ENCODE measurements around the gene ANGPTL8. TPM values are rescaled to one million over a fixed set of nuclear protein-coding genes. Genes with fewer than 3 reads are reported as not detected.

Gene ANGPTL8
- total RNA-seq, 1 donor: not detected

DNA sequence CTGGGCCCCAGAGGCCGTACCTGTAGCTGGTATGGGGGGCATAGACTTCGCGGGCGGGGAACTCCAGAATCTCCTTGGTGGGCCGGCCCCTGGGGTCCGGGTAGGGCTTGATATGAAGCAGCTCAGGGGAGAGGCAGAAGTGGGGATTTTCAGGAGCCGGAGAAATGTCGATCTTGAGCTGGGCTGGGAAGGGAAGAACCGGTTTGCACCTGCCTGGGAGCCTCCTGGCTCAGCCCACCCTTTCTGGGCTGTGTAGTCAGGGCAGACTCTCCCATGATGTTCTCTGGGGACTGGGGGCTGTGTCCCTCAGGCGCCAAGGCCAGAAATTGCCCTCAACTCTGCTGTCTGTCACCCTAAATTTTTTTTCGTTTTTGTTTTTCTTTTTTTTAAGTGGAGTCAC lies 2.6 kb downstream of the ANGPTL8 start:
- no peak overlapping the region for H3K4me3 ChIP-seq (ENCODE audit: low read depth, low read length)
- TF ChIP-seq CTCF (IDR thresholded peaks at IDR 0.05; ENCODE audit: insufficient read depth, low read length): no peak
- DNase-seq (ENCODE audit: low read depth): no peak

DNA sequence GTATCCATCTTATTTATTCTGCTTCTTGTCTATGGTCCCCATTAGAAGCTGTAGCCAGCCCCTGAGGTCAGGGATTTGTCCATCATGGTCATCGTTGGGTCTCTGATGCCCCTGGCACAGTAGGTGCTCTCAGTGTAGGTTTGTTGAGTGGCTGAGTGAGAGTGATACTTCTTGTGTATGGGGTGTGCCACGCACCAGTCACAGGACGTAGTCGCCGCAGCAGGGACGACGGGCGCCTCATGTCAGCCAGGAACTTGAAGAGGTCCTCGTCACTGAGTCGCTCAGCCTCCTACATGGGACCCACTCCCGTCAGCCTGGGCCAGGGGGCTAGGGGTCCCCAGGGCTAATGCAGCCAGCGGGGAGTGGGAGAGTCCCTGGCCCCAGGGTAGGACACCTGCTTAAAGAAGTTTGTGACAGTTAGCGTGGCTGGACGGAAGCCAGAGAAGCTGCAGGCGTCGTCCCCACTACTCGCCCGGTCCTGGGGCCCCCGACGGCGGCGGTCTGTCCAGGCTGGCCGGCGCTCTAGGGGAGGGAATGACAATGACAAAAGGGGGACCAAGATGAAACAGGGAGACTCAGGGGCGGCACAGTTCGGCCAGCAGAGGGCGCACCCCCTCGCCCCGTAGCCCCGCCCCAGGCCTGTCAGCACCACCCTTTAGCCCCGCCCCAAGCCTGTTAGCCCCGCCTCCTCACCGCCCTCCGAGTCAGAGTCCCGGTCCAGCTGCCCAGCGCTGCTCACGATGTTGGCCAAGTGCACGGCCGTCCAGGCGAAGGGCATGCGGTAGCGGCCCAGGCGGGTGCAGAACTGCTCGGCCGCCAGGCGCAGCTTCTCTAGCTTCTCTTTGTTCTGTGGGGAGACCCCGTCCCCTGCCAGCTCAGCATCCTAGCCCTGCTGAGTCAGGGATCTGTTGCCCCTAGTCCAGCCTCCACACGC lies 3.7 kb downstream of the ANGPTL8 start:
- TF ChIP-seq CTCF (IDR thresholded peaks at IDR 0.05; ENCODE audit: insufficient read depth, low read length): peak; percentile 79
- DNase-seq (ENCODE audit: low read depth): peak; percentile 82
- H3K4me3 ChIP-seq (ENCODE audit: low read depth, low read length): no peak overlapping the region

GRCh38 chr19:11243798-11244169 lies 4.4 kb downstream of the ANGPTL8 start:
- DNase-seq (ENCODE audit: low read depth): no peak
- H3K4me3 ChIP-seq (ENCODE audit: low read depth, low read length): no peak overlapping the region

GRCh38 chr19:11244846-11245589 lies 5.6 kb downstream of the ANGPTL8 start:
- H3K4me3 ChIP-seq (ENCODE audit: low read depth, low read length): no peak overlapping the region
- no peak for DNase-seq (ENCODE audit: low read depth)
- TF ChIP-seq CTCF (IDR thresholded peaks at IDR 0.05; ENCODE audit: insufficient read depth, low read length): no peak

More at GRCh38 chr19:11243798-11244169, 4.4 kb downstream of the ANGPTL8 start:
- no peak for TF ChIP-seq CTCF (IDR thresholded peaks at IDR 0.05; ENCODE audit: insufficient read depth, low read length)

DNA sequence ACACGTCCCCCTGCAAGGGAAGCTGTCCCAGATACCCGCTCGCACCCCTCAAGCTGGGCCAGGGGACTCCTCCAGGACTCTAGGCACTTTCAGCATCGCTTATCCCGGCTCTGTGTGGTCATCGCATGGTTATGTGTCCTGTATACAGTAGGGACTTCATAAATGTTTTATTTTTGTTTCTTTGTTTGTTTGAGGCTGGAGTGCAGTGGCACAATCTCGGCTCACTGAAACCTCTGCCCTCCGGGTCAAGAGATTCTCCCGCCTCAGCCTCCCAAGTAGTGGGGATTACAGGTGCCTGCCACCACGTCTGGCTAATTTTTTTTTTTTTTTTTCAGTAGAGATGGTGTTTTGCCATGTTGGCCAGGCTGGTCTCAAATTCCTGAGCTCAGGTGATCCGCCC lies 7.5 kb downstream of the ANGPTL8 start:
- no peak overlapping the region for H3K4me3 ChIP-seq (ENCODE audit: low read depth, low read length)
- no peak for TF ChIP-seq CTCF (IDR thresholded peaks at IDR 0.05; ENCODE audit: insufficient read depth, low read length)
- DNase-seq (ENCODE audit: low read depth): no peak

GRCh38 chr19:11247391-11247790 lies 8.0 kb downstream of the ANGPTL8 start:
- peak; percentile 62 for DNase-seq (ENCODE audit: low read depth)
- H3K4me3 ChIP-seq (ENCODE audit: low read depth, low read length): no peak overlapping the region
- TF ChIP-seq CTCF (IDR thresholded peaks at IDR 0.05; ENCODE audit: insufficient read depth, low read length): no peak
